K562 treated with DMSO at 1 percent for 4 hours (cell line): ENCODE measurements around the gene OTUD7B. TPM values are rescaled to one million over a fixed set of nuclear protein-coding genes. Genes with fewer than 3 reads are reported as not detected.

Experiments used
- total RNA-seq: library from RNA; unstranded; fragments of 300-600 nt; gene quantifications from 2 replicates; pipeline ENCODE4 v1.2.3, GENCODE V29; 2022; ENCODE audit not compliant: insufficient read depth

OTUD7B gene
- 3.5 and 4.1 TPM in 2 replicates for total RNA-seq

DNA sequence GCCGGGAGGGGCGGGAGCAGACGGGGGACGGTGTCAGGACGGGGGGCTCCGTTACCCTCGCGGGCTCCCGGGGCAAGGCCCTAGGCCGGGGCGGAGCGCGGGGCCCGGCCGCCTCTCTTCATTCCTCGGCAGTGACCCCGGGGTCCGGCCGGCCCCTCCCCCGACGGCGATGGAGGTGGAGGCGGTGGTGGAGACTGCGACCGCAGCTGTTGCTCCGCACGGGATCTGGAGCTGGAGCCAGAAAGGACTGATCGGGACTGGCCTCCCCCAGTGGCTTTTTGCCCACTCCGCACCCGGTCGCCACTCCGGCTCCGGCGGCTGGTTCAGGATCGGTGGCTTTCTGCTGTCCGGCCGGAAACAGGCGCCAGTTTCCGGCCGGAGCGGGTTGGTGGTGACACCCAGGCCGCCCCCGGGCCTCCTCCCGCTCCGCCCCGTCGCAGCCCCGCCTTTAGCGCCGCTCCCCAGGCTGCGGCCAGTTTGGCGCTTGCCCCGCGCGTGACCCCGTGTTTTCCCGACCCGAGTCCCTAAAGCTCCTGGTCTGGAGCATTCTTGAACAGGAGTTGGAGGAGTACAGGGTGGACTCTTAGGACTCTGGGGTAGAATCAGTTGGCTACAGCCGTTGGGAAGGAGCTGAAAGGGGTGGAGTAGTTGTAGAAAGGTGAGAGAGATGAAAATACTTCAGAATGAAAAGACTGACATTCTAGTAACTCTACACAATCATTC is at the start of gene OTUD7B:
OTUD7B (minus strand) TSS at position 334 of the 723 bp plus-strand sequence. CDS start 33,216 bp downstream, outside the sequence.

DNA sequence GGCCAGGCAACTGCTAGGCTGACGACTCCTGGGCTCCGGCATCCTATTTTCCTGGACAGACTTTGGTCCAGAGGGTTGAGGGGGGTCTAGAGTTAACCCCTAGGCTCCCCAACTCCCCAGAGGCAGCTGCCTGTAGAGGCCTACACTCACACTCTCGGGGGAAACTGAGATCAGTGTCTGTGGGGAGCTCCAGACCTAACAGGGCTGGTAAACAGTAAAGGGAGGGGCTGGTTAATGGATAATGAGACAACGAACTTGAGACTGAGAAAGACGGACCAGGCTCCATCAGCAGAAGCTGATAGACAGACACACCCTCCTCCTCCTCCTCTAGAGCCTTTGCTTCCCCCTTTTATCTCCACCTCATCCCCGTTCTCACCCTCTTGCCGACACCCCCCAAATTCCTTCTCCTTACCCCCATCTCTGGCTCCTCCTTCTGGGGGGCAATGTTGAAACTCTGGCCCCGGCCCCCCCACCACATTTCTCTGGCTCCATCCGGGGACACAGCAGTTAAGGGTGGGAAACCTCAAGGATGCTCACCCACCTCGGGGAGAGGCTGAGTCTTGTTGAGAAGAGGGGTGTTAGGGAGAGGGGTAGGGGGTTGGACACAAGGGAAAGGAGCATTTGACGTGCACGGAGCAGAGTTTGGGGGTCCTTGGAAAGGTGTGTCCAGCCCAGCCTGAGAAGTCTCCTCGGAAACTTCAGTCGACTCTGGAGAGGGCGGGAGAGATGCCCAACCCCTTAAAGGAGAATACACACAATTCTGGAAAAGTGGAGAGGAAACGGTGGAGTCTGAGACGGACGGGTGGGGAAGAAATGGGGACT is 74.1 kb downstream of the OTUD7B start, which contains the start of gene MTMR11:
MTMR11 (minus strand) TSS at position 710 of the 822 bp plus-strand sequence; CDS start at position 478, 232 bp downstream.

DNA sequence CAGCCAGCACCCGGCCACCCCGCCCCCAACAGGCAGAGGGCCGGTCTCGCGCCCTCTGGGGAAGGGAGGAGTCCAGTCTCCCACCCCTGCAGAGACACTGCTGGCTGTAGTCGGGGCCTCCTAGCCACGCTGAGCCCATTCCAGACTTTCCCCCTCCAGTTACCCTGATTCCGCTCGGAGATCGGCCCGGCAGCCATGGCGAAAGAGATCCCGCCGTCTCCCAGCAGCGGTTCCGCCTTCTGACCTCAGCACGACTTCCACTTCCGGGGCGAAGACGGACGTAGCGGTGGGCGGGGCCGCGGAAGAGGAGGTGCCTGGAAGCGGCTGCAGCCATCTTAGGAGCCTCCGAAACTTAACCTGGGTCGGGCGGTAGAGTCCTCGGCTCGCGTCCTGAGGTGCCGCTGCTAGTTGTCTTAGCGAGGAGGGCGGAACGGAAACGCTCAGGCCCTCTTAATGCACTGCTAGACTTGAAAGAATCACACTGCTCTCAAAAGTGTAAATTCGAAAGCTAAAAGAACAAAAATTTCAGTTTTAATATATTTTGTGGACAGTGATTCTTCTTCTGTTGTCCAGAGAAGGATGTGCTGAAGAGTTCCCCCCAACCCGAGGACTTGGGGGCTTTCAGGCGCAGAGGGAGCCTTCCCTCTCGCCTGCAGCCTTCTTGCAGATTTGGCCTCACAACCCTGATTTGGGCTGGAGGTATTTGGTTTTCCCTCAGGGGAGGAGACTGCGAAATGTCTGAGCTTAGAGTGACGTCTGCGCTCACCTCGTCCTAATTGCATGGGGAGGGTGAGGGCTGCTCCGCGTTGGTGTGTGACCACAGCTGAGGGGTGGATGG is 82.7 kb downstream of the OTUD7B start, which contains the start of gene SF3B4:
SF3B4 (minus strand) TSS at position 241 of the 838 bp plus-strand sequence; CDS start at position 197, 44 bp downstream.

DNA sequence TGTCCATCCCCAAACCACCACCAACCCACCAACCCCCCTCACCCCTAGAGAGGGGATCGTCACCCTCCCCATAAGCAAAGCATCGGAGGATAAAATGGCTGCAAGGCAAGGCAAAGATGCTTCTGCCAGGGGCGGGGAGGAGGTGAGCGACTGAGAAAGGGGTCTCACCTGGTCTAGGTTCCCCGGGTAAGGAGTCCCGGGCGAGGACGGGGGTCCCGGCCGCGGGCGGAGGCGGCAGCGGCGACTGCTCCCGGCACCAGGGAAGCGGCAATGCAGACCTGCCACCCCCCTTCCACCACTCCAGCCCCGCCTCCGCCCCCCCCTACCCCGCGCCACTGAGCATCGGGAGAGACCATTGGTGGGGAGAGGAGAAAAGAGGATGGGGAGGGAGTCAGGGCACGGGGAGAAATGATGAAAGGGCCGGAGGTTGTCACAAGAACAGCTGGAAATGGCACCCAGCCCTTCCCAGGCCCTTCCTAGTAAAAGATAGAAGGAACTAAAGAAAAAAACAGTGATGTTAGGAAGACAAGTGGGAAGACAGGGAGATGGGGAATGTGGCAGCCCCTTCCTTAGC is 92.9 kb downstream of the OTUD7B start, which contains the start of gene SV2A:
SV2A (minus strand) TSS at position 274 of the 574 bp plus-strand sequence. CDS start 4,004 bp downstream, outside the sequence.

DNA sequence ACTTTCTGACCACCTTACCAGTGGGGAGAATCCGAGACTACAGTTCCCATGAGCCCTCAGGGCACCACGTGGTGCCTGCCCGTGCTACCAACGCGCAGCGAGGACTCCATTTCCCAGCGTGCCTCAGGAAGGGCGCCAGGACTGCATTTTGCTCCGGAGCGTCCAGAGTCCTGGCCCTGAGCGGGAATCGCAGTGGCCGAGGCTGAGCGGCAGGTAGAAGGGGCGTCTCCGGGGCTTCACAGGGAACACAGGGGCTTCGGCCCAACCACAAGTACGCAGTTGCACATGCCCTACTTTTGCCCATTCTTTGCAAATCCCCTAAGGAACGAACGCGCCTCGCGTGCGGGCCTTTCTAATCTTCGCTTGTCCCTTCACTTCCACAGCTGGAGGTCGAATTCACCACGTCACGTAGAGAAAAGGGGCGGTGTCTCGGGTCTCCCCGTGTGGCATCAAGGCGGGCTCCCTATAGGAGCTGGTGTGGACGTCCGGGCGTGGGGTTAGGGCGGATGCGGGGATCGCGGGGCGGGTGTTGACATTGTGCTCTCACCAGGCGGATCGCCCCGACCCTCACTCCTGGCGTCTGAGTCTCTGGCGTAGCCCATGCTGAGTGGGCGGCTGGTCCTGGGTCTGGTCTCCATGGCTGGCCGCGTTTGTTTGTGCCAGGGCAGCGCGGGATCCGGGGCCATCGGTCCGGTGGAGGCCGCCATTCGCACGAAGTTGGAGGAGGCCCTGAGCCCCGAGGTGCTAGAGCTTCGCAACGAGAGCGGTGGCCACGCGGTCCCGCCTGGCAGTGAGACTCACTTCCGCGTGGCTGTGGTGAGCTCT is 110.9 kb downstream of the OTUD7B start, which contains the start of gene BOLA1:
BOLA1 (plus strand) TSS at position 109 of the 825 bp plus-strand sequence; CDS start at position 601, 492 bp downstream.

Other genes with a start within 250 kb of the OTUD7B start
- 3.2 and 7.0 TPM in 2 replicates for gene FCGR1A, start 228.0 kb downstream of the OTUD7B start, total RNA-seq
- 4.5 and 4.7 TPM in 2 replicates for gene BOLA1, start 111.2 kb downstream of the OTUD7B start, total RNA-seq
- 0.17 TPM in 1 of 2 replicates, not detected in the other for gene SV2A, start 92.9 kb downstream of the OTUD7B start, total RNA-seq
- 57.6 and 64.7 TPM in 2 replicates for gene SF3B4, start 82.9 kb downstream of the OTUD7B start, total RNA-seq
- gene MTMR11, start 73.8 kb downstream of the OTUD7B start, total RNA-seq, result 0.43 and 1.8 TPM in 2 replicates
- gene VPS45, start 57.0 kb upstream of the OTUD7B start, total RNA-seq, result 15.5 and 20.0 TPM in 2 replicates
- gene PLEKHO1, start 139.2 kb upstream of the OTUD7B start, total RNA-seq, result 7.8 and 8.1 TPM in 2 replicates
- gene ANP32E, start 225.4 kb upstream of the OTUD7B start, total RNA-seq, result 36.7 and 43.4 TPM in 2 replicates
- gene CA14, start 247.0 kb upstream of the OTUD7B start, total RNA-seq, result 0.94 and 1.6 TPM in 2 replicates